ENCODE results near the gene CNTNAP4. TPM values are rescaled to one million over a fixed set of nuclear protein-coding genes. Genes with fewer than 3 reads are reported as not detected.

CNTNAP4 gene
- total and polyA plus RNA-seq, 2 of the 4 experiments (the other 2 are of a cell fraction) = not detected

DNA sequence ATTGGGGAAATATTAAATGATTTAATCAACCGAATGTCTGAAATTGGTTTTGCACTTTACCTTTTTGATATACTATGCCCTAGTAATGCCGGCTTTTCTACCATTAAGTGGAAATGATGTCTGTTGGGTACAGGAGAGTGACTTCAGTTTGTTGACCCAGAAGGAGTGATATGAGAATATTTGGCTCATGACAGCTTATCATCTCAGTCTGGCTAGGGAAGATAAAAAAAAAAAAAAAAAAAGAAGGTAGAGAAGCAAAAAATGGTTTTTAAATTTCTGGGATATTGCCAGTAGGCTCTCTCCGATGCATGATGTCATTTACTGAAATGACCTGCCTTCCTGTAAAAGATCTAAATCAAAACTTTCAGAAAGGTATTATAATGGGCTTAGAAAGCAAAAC, 69.0 kb downstream of the CNTNAP4 start:
- DNase-seq (no peak), ATAC-seq (ENCODE audit: low read depth) (no peak)
- no peaks in the 10 kb centered on the region for H3K36me3 ChIP-seq (ENCODE audit: control insufficient read depth, insufficient read depth, low read length)
- POLR2A ChIA-PET (ENCODE audit: unreplicated experiment) = no interaction called here
- H2AK9ac ChIP-seq (replicated peaks; ENCODE audit: low read depth, low read length, poor library complexity) = no peak overlapping the region
- no peak overlapping the region for H2AFZ ChIP-seq (replicated peaks; ENCODE audit: low read length, poor library complexity)
- H3K4ac ChIP-seq (ENCODE audit: low read depth, low read length) = no peak overlapping the region
- H2AK5ac ChIP-seq (ENCODE audit: low read depth, low read length) = no peak overlapping the region
- no peak overlapping the region for H2BK120ac ChIP-seq (ENCODE audit: low read depth, low read length)
- dilution Hi-C loops (cut with HindIII; ENCODE audit: low sequenced_read_pairs, unreplicated experiment) (no loop called here), intact Hi-C loops (cut with micrococcal nuclease) (no loop called here), in situ Hi-C loops (cut with MboI; ENCODE audit: low sequenced_read_pairs) (no loop called here)
- CTCF ChIA-PET = no interaction called here
- H3K27me3 ChIP-seq (ENCODE audit: control insufficient read depth, insufficient read depth, low read length) = no peaks in the 10 kb centered on the region
- no peak overlapping the region for H4K8ac ChIP-seq (ENCODE audit: low read depth in 2 of 2, low read length in 2 of 2)
- H3K79me1 ChIP-seq (ENCODE audit: low read depth in 1 of 2, low read length in 2 of 2) = no peaks in the 10 kb centered on the region
- no peak overlapping the region for H4K91ac ChIP-seq (ENCODE audit: insufficient read depth, low read depth, low read length)
- H2BK15ac ChIP-seq (ENCODE audit: low read depth, low read length) = no peak overlapping the region
- H3K4me2 ChIP-seq (ENCODE audit: low read depth, low read length) = no peak overlapping the region
- no peak overlapping the region for H3K56ac ChIP-seq (ENCODE audit: extremely low read depth, insufficient read depth, low read length)
- no peak overlapping the region for H2BK20ac ChIP-seq (ENCODE audit: low read depth, low read length)
- no TSS peak for BruUV-seq (replicated peaks)
- H2BK5ac ChIP-seq (ENCODE audit: low read depth, low read length, poor library complexity, severe bottlenecking) = no peak overlapping the region
- no peak overlapping the region for H3K9ac ChIP-seq (ENCODE audit: low read depth, low read length)
- no CpG with 5 or more reads among the region's 3 CpGs for WGBS, 2 experiments (ENCODE audit: extremely low coverage in 2 of 2, insufficient read length in 1 of 2)
- no peak overlapping the region for H3K18ac ChIP-seq (ENCODE audit: low read depth, low read length)
- H3K23ac ChIP-seq (ENCODE audit: low read depth, low read length) = no peak overlapping the region
- no peak overlapping the region for H4K5ac ChIP-seq (ENCODE audit: low read depth, low read length)
- TF ChIP-seq NFE2L2 (IDR thresholded peaks at IDR 0.05; ENCODE audit: low read depth, low read length) = no peak
- no peak for TF ChIP-seq ELK1 (IDR thresholded peaks at IDR 0.05; ENCODE audit: borderline replicate concordance, low read depth, low read length)
- no peak for TF ChIP-seq CTCF (conservative IDR thresholded peaks at IDR 0.05; ENCODE audit: low read depth, low read length)
- TF ChIP-seq CEBPB (IDR thresholded peaks at IDR 0.05; ENCODE audit: low read depth, low read length) = no peak
- TF ChIP-seq RFX5 (IDR thresholded peaks at IDR 0.05; ENCODE audit: low read depth, low read length) = no peak
- TF ChIP-seq, protein P1, sequence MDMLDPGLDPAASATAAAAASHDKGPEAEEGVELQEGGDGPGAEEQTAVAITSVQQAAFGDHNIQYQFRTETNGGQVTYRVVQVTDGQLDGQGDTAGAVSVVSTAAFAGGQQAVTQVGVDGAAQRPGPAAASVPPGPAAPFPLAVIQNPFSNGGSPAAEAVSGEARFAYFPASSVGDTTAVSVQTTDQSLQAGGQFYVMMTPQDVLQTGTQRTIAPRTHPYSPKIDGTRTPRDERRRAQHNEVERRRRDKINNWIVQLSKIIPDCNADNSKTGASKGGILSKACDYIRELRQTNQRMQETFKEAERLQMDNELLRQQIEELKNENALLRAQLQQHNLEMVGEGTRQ (IDR thresholded peaks at IDR 0.05; ENCODE audit: low read depth, low read length) = no peak
- TF ChIP-seq RCOR1 (IDR thresholded peaks at IDR 0.05; ENCODE audit: insufficient replicate concordance, low read length) = no peak
- no peak for TF ChIP-seq RAD21 (IDR thresholded peaks at IDR 0.05; ENCODE audit: low read length)
- no peak for TF ChIP-seq SMC3 (IDR thresholded peaks at IDR 0.05; ENCODE audit: low read depth, low read length)
- no peak for TF ChIP-seq MAZ (IDR thresholded peaks at IDR 0.05; ENCODE audit: borderline replicate concordance, low read depth, low read length)
- no peak for TF ChIP-seq POLR2A (IDR thresholded peaks at IDR 0.05; ENCODE audit: low read depth, low read length)
- TF ChIP-seq MAFK (IDR thresholded peaks at IDR 0.05; ENCODE audit: low read depth, low read length) = no peak
- no peak for TF ChIP-seq BHLHE40 (IDR thresholded peaks at IDR 0.05; ENCODE audit: low read depth, low read length)
- TF ChIP-seq MXI1 (IDR thresholded peaks at IDR 0.05; ENCODE audit: borderline replicate concordance, low read depth, low read length) = no peak
- no peak for TF ChIP-seq FOS (IDR thresholded peaks at IDR 0.05; ENCODE audit: low read depth, low read length)
- TF ChIP-seq CHD1 (IDR thresholded peaks at IDR 0.05; ENCODE audit: low read depth, low read length) = no peak
- H3K14ac ChIP-seq (replicated peaks; ENCODE audit: low read depth, low read length) = no peak overlapping the region
- H3K9me1 ChIP-seq (ENCODE audit: insufficient read depth, low read length) = no peaks in the 10 kb centered on the region
- 0 out of 2 replicates have a peak, but pooled peaks cover 3% of the 10 kb centered on the region for H3K9me3 ChIP-seq (ENCODE audit: control insufficient read depth, insufficient read depth, low read length)
- H3K4me3 ChIP-seq (ENCODE audit: insufficient read depth, low read depth, low read length) = no peak overlapping the region
- H3K27ac ChIP-seq (ENCODE audit: insufficient read depth, low read length) = no peak overlapping the region
- no peaks in the 10 kb centered on the region for H4K20me1 ChIP-seq (ENCODE audit: insufficient read depth, low read length)
- no peaks in the 10 kb centered on the region for H3K4me1 ChIP-seq (ENCODE audit: control insufficient read depth, insufficient read depth, low read length)
